Caco-2 (cell line): ENCODE data around the gene ROBO4. TPM values are rescaled to one million over a fixed set of nuclear protein-coding genes. Genes with fewer than 3 reads are reported as not detected.

Experiments used
- BruUV-seq: library from RNA; stranded (reverse); fragments of 400-500 nt; replicated peaks from 2 replicates; lab custom pipeline; 2021; lab: Mats Ljungman, UMichigan
- CTCF ChIA-PET: fragments of 300-600 bp; sonication (Branson Sonifier 250); formaldehyde crosslinking; loops from one replicate; lab custom pipeline; 2022; ENCODE audit warnings: antibody characterized with exemption; lab: Charles Lee
- POLR2A ChIA-PET: fragments of 300-600 bp; sonication (Branson Sonifier 250); formaldehyde crosslinking; loops from one replicate; lab custom pipeline; 2022; ENCODE audit warnings: antibody characterized with exemption; lab: Charles Lee
- DNase-seq, 2 experiments: peaks; one replicate each; pipeline versions ENCODE4 v3.0.0 to v3.0.0-alpha.2; 2020 to 2022
- H3K27me3 ChIP-seq: replicated peaks from 2 replicates; pipeline ENCODE4 v1.6.0; 2011; ENCODE audit warnings: low read length; ENCODE audit not compliant: control insufficient read depth, insufficient read depth
- H3K36me3 ChIP-seq: 2 replicates; pipeline ENCODE4 v1.5.1; 2011; ENCODE audit warnings: low read length; ENCODE audit not compliant: control insufficient read depth, insufficient read depth
- H3K4me1 ChIP-seq: fragments of 250-450 bp; sonication (Bioruptor Pico); 2 replicates; pipeline ENCODE4 v1.5.1; 2020; ENCODE audit warnings: mild to moderate bottlenecking
- H3K4me3 ChIP-seq: 2 replicates; pipeline ENCODE4 v1.5.1; 2011; ENCODE audit warnings: low read depth, mild to moderate bottlenecking, control low read depth, low read length
- H3K9me3 ChIP-seq: fragments of 250-450 bp; sonication (Bioruptor Pico); 2 replicates; pipeline ENCODE4 v1.5.1; 2020; ENCODE audit warnings: mild to moderate bottlenecking, moderate library complexity
- H3K27ac Mint-ChIP-seq: one replicate; pipeline ENCODE4 v1.8.0; 2022; ENCODE audit warnings: mixed read lengths; ENCODE audit not compliant: unreplicated experiment
- H3K27me3 Mint-ChIP-seq: one replicate; pipeline ENCODE4 v1.8.0; 2022; ENCODE audit warnings: mixed read lengths; ENCODE audit not compliant: insufficient read depth, unreplicated experiment
- H3K36me3 Mint-ChIP-seq: one replicate; pipeline ENCODE4 v1.8.0; 2022; ENCODE audit warnings: mild to moderate bottlenecking, mixed read lengths; ENCODE audit not compliant: insufficient read depth, unreplicated experiment
- H3K4me1 Mint-ChIP-seq: one replicate; pipeline ENCODE4 v1.8.0; 2022; ENCODE audit warnings: low read depth, mixed read lengths; ENCODE audit not compliant: unreplicated experiment
- H3K4me3 Mint-ChIP-seq: one replicate; pipeline ENCODE4 v1.8.0; 2022; ENCODE audit warnings: mild to moderate bottlenecking, moderate library complexity, mixed read lengths; ENCODE audit not compliant: unreplicated experiment
- H3K9me3 Mint-ChIP-seq: one replicate; pipeline ENCODE4 v1.8.0; 2022; ENCODE audit warnings: mixed read lengths; ENCODE audit not compliant: unreplicated experiment
- CTCF ChIP-seq, 2 experiments: fragments of 200-600 bp in 1 of 2; IDR thresholded peaks; 1 replicate in 1 of 2; 2 replicates in 1 of 2; pipeline versions ENCODE4 v1.5.1 to v1.8.0; 2011 to 2022; ENCODE audit warnings: antibody characterized with exemption in 1 of 2, control low read depth in 1 of 2, inconsistent platforms in 1 of 2, low read depth in 1 of 2, low read length in 1 of 2, mild to moderate bottlenecking in 1 of 2, moderate library complexity in 1 of 2; ENCODE audit not compliant: insufficient read depth in 1 of 2, severe bottlenecking in 1 of 2, unreplicated experiment in 1 of 2
- intact Hi-C: fragments of 100-400 bp; cut with micrococcal nuclease; formaldehyde crosslinking; loops from one replicate; pipeline ENCODE4 v1.10.0; 2022; ENCODE audit not compliant: unreplicated experiment
- total RNA-seq: library from RNA; stranded (reverse); gene quantifications from 2 replicates; pipeline ENCODE4 v1.2.3, GENCODE V29; 2022

Gene ROBO4
- total RNA-seq, 1 experiment from 2014 or later: not detected

GRCh38 chr11:124893781-124894401, 3.8 kb downstream of the ROBO4 start:
- no peaks in the 10 kb centered on the region for H3K9me3 ChIP-seq
- Mint-ChIP-seq H3K27ac (no peak overlapping the region), H3K4me3 (no peak overlapping the region), H3K36me3 (no peaks in the 10 kb centered on the region), H3K27me3 (peaks cover 13% of the 10 kb centered on the region), H3K4me1 (no peaks in the 10 kb centered on the region), H3K9me3 (no peaks in the 10 kb centered on the region)
- ChIA-PET CTCF (interaction anchor here (1.1 kb wide), 1 partner anchor 9 kb away, joined by 4 read pairs; no protein-coding TSS in a partner anchor), POLR2A (no interaction called here)
- H3K4me1 ChIP-seq: no peaks in the 10 kb centered on the region
- intact Hi-C loops: no loop called here
- TF ChIP-seq CTCF (IDR thresholded peaks at IDR 0.05; ENCODE audit: insufficient read depth in 1 of 2, low read depth in 1 of 2, low read length in 1 of 2, severe bottlenecking in 1 of 2, unreplicated experiment in 1 of 2): no peak
- no TSS peak for BruUV-seq
- H3K4me3 ChIP-seq: no peak overlapping the region
- peaks cover 7% of the 10 kb centered on the region; the same call in 1 of the 2 replicates for H3K27me3 ChIP-seq
- H3K36me3 ChIP-seq: no peaks in the 10 kb centered on the region
- no peak for DNase-seq

- CTCF ChIA-PET: interaction anchor here (1.1 kb wide), 1 partner anchor 8 kb away, joined by 4 read pairs; no protein-coding TSS in a partner anchor
These were observed 4.8 kb downstream of the ROBO4 start for GRCh38 chr11:124892750-124893454.

GRCh38 chr11:124892146-124892545, 5.5 kb downstream of the ROBO4 start:
- no peaks in the 10 kb centered on the region for H3K4me1 Mint-ChIP-seq
- H3K27ac Mint-ChIP-seq: no peak overlapping the region
- Histone ChIP-seq H3K4me3 (no peak overlapping the region), H3K36me3 (no peaks in the 10 kb centered on the region), H3K9me3 (no peaks in the 10 kb centered on the region), H3K4me1 (no peaks in the 10 kb centered on the region), H3K27me3 (peaks cover 6% of the 10 kb centered on the region)
- POLR2A ChIA-PET: no interaction called here
- no peaks in the 10 kb centered on the region for H3K36me3 Mint-ChIP-seq
- no peak overlapping the region for H3K4me3 Mint-ChIP-seq
- no peak for TF ChIP-seq CTCF (IDR thresholded peaks at IDR 0.05; ENCODE audit: insufficient read depth in 1 of 2, low read depth in 1 of 2, low read length in 1 of 2, severe bottlenecking in 1 of 2, unreplicated experiment in 1 of 2)
- no TSS peak for BruUV-seq
- DNase-seq: no peak
- peaks cover 16% of the 10 kb centered on the region for H3K27me3 Mint-ChIP-seq
- CTCF ChIA-PET: no interaction called here
- intact Hi-C loops: no loop called here
- H3K9me3 Mint-ChIP-seq: no peaks in the 10 kb centered on the region

More at GRCh38 chr11:124892750-124893454, 4.8 kb downstream of the ROBO4 start:
- BruUV-seq: no TSS peak
- H3K36me3 Mint-ChIP-seq: no peaks in the 10 kb centered on the region
- no peaks in the 10 kb centered on the region for H3K4me1 ChIP-seq
- no peak overlapping the region for H3K4me3 Mint-ChIP-seq
- no peaks in the 10 kb centered on the region for H3K4me1 Mint-ChIP-seq
- H3K9me3 Mint-ChIP-seq: no peaks in the 10 kb centered on the region
- no peak for TF ChIP-seq CTCF (IDR thresholded peaks at IDR 0.05; ENCODE audit: insufficient read depth in 1 of 2, low read depth in 1 of 2, low read length in 1 of 2, severe bottlenecking in 1 of 2, unreplicated experiment in 1 of 2)
- peaks cover 7% of the 10 kb centered on the region for H3K27me3 ChIP-seq
- no peaks in the 10 kb centered on the region for H3K9me3 ChIP-seq
- intact Hi-C loops: no loop called here
- peaks cover 20% of the 10 kb centered on the region for H3K27me3 Mint-ChIP-seq
- H3K27ac Mint-ChIP-seq: no peak overlapping the region
- POLR2A ChIA-PET: no interaction called here
- no peak for DNase-seq
- no peaks in the 10 kb centered on the region for H3K36me3 ChIP-seq
- no peak overlapping the region for H3K4me3 ChIP-seq
